IPS DF 4.7 (cell line): ENCODE measurements around the gene CDC14A.

ENCODE experiments used
- DNase-seq: peaks from one replicate; pipeline ENCODE4 v3.0.0-alpha.2; 2013; ENCODE audit warnings: low spot score; ENCODE audit errors: extremely low read depth

CDC14A gene

DNA sequence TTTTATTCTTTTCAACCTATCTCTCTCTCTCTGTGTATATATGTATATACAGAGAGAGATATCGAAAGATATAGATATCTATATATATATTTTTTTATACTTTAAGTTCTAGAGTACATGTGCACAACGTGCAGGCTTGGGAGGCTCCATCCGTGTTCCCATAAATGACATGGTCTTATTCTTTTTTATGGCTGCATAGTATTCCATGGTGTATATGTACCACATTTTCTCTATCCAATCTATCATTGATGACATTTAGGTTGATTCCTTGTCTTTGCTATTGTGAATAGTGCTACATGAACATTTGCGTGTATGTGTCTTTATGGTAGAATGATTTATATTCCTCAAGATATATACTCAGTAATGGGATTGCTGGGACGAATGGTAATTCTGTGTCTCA lies 130.4 kb downstream of the CDC14A start:
- DNase-seq, result no peak

DNA sequence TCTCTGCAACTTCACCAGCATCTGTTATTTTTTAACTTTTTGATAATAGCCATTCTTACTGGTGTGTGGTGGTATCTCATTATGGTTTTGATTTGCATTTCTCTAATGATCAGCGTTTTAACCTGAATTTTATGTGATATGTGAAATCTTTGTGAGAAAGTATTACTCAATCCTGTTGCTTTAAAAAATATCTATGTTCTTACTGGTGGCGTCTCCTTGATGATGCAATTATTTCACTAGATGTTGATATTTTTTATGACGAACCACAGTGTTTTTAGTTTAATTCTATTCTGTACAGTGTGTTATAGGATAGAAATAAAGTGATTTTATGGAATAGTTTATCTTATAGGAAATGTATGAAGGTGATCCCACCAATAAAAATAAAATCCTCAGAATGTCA lies 130.9 kb downstream of the CDC14A start:
- DNase-seq, result no peak

- no peak for DNase-seq
Measured at GRCh38 chr1:100485855-100486258, 133.6 kb downstream of the CDC14A start.

DNA sequence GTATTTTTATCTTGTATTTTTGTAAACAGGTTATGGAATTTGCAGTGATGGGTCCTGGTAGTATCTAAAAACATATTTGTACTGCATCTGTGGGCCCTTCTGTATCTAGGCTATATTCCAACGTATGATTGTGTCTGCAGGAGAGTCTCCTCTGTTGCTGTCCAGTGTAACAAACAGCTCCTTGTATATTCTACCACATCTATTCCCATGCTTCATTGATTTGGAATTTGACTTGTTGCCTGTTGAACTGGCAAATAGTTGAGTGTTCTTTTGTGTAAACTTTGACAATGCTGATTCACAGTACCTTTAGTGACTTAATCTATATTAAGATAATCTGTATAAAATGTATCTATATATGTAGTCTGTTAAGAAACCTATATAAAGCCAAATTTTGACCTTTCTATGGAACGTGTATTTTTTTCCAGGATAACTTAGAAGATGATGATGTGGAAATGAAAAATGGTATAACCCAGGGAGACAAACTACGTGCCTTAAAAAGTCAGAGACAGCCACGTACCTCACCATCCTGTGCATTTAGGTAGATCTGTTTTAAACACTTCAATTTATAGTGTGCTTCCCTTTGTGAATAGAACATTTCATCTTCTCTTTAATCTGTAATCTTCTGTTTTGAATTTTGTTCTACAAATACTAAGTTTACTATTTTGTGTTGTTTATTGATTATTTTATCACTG lies 142.2 kb downstream of the CDC14A start:
- DNase-seq, result no peak

DNA sequence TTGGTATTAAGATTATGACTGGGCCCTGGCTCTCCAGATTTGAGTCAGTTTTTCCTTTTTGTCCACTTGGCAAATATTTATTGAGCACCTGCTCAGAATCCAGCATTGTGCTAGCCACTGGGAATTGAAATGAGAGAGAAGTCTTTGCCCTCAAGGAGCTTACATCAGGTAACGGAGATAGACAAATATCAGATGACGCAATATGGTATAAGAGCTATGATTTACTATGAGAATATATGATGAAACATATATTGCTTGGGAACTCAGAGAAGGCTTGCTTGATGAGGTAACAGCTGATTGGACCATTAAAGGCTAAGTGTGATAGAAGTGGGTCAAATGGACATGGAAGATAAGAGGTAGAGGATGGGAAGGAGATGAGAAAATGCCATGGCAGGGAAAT lies 144.6 kb downstream of the CDC14A start:
- no peak for DNase-seq

DNA sequence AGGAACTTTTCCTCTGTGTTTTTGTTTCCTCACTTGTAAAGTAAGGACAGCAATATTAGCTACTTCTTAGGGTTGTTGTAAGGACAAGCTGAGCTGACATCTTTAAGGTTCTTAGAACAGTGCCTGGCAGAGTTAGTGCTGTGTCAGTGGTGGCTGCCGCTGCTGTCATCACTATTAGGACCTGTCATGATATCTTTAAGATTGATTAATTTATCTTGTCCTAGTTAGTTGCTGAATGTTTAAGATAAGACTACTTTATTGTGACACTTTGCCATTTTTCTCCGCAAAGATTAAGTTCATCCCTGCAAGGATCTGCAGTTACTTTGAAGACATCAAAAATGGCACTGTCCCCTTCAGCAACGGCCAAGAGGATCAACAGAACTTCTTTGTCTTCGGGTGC lies 145.5 kb downstream of the CDC14A start:
- DNase-seq, result no peak

GRCh38 chr1:100499194-100499811 lies 147.0 kb downstream of the CDC14A start:
- DNase-seq, result no peak

GRCh38 chr1:100502052-100502792 lies 149.9 kb downstream of the CDC14A start:
- no peak for DNase-seq

DNA sequence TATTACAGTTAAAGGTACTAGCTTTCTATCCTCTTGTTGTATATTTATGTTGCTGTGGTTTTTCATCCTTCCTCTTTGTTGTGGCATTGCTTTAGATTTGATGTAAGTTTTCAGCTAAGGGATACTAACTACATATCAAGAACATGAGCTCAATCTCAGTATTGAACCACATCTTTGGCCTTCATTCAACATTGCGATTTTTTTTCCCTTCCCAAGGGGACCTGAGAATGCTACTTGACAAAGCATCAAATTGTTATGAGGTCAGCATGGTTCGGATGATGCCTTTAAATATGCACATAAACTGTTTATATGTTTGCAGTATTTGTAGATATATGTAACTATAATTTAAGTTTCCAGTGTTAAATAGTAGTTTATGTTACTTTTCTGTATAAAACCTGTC lies 153.9 kb downstream of the CDC14A start:
- no peak for DNase-seq

GRCh38 chr1:100510451-100510850 lies 158.1 kb downstream of the CDC14A start:
- DNase-seq, result no peak

- DNase-seq, result no peak
Measured at GRCh38 chr1:100511058-100511457, 158.8 kb downstream of the CDC14A start.

DNA sequence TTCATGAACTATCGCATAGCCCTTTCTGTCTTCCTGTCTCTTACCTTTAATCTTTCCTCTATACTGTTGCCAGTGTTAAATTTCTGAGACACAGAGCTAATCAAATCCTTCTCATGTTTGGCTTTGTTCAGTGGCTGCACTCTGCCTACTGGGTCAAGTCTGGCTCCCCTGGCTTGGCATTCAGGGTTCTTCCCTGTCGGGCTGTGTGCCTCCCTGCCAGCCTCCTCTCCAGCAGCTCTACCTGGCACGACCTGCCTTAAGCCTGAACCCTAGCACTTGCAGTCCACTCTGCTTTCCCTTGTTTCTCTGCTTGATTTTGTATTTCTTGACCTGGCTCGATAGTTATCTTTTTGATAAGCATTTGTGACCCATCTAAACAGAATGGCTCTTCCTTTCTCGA lies 159.5 kb downstream of the CDC14A start:
- DNase-seq, result no peak

- DNase-seq, result no peak
Measured at GRCh38 chr1:100512803-100513352, 160.6 kb downstream of the CDC14A start.

- no peak for DNase-seq
Measured at GRCh38 chr1:100516857-100517256, 164.6 kb downstream of the CDC14A start.

DNA sequence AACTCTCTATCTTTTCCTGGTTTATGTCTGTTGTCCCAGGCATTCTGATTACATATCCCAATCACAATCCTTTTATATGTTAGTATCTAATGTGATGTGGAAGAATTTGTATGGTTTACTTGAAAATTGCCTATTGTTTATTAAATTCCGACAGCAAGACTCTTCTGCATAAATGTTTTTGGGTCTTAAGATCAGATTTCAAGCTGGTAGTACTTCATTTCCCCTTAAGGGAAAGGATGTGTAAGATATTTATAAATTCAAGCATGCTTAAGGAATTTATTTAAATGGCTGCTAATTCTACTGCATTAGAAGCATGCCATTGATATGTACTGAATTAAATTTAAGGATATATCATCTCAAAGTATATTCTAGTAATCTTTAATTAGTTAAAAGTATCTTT lies 165.2 kb downstream of the CDC14A start:
- DNase-seq, result no peak

- no peak for DNase-seq
Measured at GRCh38 chr1:100518023-100518422, 165.7 kb downstream of the CDC14A start.

- no peak for DNase-seq
Measured at GRCh38 chr1:100523038-100523652, 170.8 kb downstream of the CDC14A start.

DNA sequence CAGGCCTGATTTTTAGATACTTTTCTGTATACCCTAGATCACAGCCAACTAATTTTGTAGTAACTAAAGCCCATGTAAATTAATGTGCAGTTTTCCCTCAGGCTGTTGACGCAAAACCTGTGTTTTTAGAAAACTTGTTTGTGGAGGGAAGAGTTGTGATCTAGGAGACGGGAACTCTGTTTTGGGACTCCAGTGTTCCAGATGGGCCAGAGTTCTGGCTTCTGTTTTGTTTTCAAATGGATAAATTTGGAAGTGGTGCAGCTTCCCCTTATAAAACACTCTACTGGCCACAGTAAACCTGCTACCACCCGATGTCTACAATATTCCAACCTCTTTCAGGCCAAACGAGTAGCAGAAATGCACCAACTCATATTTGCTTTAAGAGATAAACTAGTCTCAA lies 172.0 kb downstream of the CDC14A start:
- no peak for DNase-seq

DNA sequence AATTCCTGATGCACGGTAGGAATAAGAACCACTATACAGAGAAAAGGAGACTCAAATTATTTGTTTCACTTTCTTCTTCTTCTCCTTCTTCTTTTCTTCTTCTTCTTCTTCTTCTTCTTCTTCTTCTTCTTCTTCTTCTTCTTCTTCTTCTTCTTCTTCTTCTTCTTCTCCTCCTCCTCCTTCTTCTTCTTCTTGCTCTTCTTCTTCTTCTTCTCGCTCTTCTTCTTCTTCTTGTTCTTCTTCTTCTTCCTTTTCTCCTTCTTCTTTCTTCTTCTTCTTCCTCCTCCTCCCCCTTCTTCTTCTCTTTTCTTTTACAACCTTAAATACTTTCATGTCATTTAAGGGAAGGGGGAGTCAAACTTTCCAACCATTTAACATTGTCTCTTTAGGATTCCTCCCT lies 174.6 kb downstream of the CDC14A start:
- DNase-seq, result no peak

DNA sequence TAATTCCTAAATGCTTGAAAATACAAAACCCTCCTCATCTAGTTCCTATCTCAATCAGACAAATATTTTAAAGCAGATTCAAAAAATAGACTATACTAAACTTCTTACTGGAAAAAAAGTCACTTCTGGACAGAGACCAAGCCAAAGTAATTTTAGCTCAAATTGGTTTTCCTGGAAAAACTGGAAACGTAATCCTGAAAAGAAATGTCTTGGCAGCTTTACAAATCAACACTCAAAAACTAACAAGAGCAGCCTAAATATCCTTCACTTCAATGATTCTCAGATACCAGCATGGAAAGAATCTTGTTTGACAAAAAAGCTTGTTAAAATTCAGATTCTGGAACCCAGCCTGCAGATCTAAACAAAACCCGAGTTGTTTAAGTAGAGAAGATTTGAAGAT lies 176.6 kb downstream of the CDC14A start:
- no peak for DNase-seq

DNA sequence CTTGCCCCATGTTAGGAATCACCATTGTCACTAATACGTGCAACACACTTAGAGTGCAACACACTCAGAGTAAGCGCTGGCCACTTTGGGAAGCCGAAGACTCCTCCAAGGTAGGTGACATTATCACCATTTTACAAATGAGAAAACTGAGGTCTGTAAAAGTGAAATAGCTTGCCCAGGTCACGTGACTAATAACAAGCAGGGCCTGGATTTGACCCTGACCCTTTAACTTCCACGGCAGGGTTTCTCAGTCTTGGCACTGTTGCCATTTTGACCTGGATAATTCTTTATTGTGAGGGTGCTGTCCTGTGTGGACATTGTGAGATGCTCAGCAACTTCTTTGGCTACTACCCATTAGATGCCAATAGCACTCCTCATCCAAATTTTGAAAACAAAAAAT lies 177.8 kb downstream of the CDC14A start:
- DNase-seq, result no peak

- DNase-seq, result no peak
Measured at GRCh38 chr1:100530880-100531487, 178.7 kb downstream of the CDC14A start.
